A549 (cell line): ENCODE measurements around the gene TMEFF2. TPM values are rescaled to one million over a fixed set of nuclear protein-coding genes. Genes with fewer than 3 reads are reported as not detected.
A peak's percentile ranks its signal among the peaks of the same experiment; 100 is the strongest.

ENCODE experiments used
- ATAC-seq, 2 experiments: fragments of 200-7000 bp in 1 of 2; fragments of >200 bp in 1 of 2; cut with Nextera tagmentation in 1 of 2; cut with Tn5 transposase in 1 of 2; 3 replicates each; pipeline versions ENCODE4 v1.8.0 to v1.9.1; 2018 to 2020; ENCODE audit warnings: mild to moderate bottlenecking in 1 of 2, moderate library complexity in 1 of 2
- CTCF ChIA-PET: fragments of 300-600 bp; sonication (Branson Sonifier 250); formaldehyde crosslinking; extraction: SDS; loops from one replicate; lab custom pipeline; 2021; ENCODE audit warnings: antibody characterized with exemption, inconsistent platforms; lab: Yijun Ruan, JAX
- POLR2A ChIA-PET: fragments of 350-600 bp; formaldehyde crosslinking; extraction: SDS; loops from one replicate; lab custom pipeline; 2021; ENCODE audit warnings: antibody characterized with exemption, inconsistent platforms; lab: Yijun Ruan, JAX
- DNase-seq, 2 experiments: peaks; one replicate each; pipeline versions ENCODE4 v3.0.0 to v3.0.0-alpha.2; 2011 to 2016; ENCODE audit warnings: low read depth in 1 of 2, low spot score in 1 of 2
- FAIRE-seq: peaks from 2 replicates; lab custom pipeline; 2011; peaks lifted over from hg19 to GRCh38; lab: Jason Lieb, UNC
- H3K27ac ChIP-seq, 2 experiments: fragments of >200 bp; sonication (Bioruptor Twin); formaldehyde crosslinking; 3 replicates each; pipeline ENCODE4 v1.5.1; 2016 to 2017
- H3K4me1 ChIP-seq: fragments of >200 bp; sonication (Bioruptor Twin); formaldehyde crosslinking; 3 replicates; pipeline ENCODE4 v1.6.1; 2016
- H3K4me2 ChIP-seq: fragments of >200 bp; sonication (Bioruptor Twin); formaldehyde crosslinking; 3 replicates; pipeline ENCODE4 v1.6.1; 2016
- H3K4me3 ChIP-seq: fragments of >200 bp; sonication (Bioruptor Twin); formaldehyde crosslinking; 3 replicates; pipeline ENCODE4 v1.5.1; 2016
- H3K9me3 ChIP-seq: fragments of >200 bp; sonication (Bioruptor Twin); formaldehyde crosslinking; 3 replicates; pipeline ENCODE4 v1.6.1; 2016
- CEBPB ChIP-seq, 2 experiments: fragments of >200 bp in 1 of 2; sonication (Bioruptor Twin) in 1 of 2; formaldehyde crosslinking in 1 of 2; IDR thresholded peaks; 2 replicates each; pipeline ENCODE4 v1.6.1; 2012 to 2016
- CHD2 ChIP-seq: fragments of 150-350 bp; IDR thresholded peaks from 2 replicates; pipeline ENCODE4 v1.6.1; 2014; ENCODE audit warnings: low read length; ENCODE audit not compliant: partially characterized antibody
- E2F6 ChIP-seq: IDR thresholded peaks from 2 replicates; pipeline ENCODE4 v1.6.1; 2012; ENCODE audit warnings: low read depth, borderline replicate concordance
- ELK1 ChIP-seq: fragments of 150-350 bp; IDR thresholded peaks from 2 replicates; pipeline ENCODE4 v1.6.1; 2014; ENCODE audit warnings: low read depth, mild to moderate bottlenecking, low read length
- FOSL2 ChIP-seq, 2 experiments: fragments of 450-650 bp in 1 of 2; fragments of >200 bp in 1 of 2; sonication (Bioruptor Twin) in 1 of 2; formaldehyde crosslinking; IDR thresholded peaks; 2 replicates each; pipeline versions ENCODE4 v1.5.0 to v1.6.1; 2016 to 2020; ENCODE audit warnings: mild to moderate bottlenecking in 1 of 2, moderate library complexity in 1 of 2
- HDAC2 ChIP-seq: fragments of 200-600 bp; sonication (generic); IDR thresholded peaks from 2 replicates; pipeline ENCODE4 v1.6.1; 2016
- HEYL ChIP-seq: fragments of 250-450 bp; sonication (Bioruptor Pico); IDR thresholded peaks from 2 replicates; pipeline ENCODE4 v1.8.0; 2021; ENCODE audit warnings: mild to moderate bottlenecking, moderate library complexity
- JUN ChIP-seq, 2 experiments: fragments of >200 bp; sonication (Bioruptor Twin); formaldehyde crosslinking; IDR thresholded peaks; 2 replicates in 1 of 2; 3 replicates in 1 of 2; pipeline ENCODE4 v1.6.1; 2016 to 2017
- KDM5A ChIP-seq: fragments of 200-600 bp; sonication (generic); IDR thresholded peaks from 2 replicates; pipeline ENCODE4 v1.6.1; 2016; ENCODE audit warnings: antibody characterized with exemption, mild to moderate bottlenecking
- MAZ ChIP-seq: fragments of 150-350 bp; IDR thresholded peaks from 2 replicates; pipeline ENCODE4 v1.6.1; 2014; ENCODE audit warnings: antibody characterized with exemption, low read depth, low read length, borderline replicate concordance
- RAD21 ChIP-seq, 2 experiments: fragments of >200 bp in 1 of 2; sonication (Bioruptor Twin) in 1 of 2; formaldehyde crosslinking in 1 of 2; IDR thresholded peaks in 1 of 2; conservative IDR thresholded peaks in 1 of 2; 2 replicates in 1 of 2; 3 replicates in 1 of 2; pipeline ENCODE4 v1.6.1; 2012 to 2018; ENCODE audit warnings: inconsistent platforms in 1 of 2
- RCOR1 ChIP-seq: fragments of 150-350 bp; IDR thresholded peaks from 2 replicates; pipeline ENCODE4 v1.6.1; 2014; ENCODE audit warnings: antibody characterized with exemption, low read length, low read depth
- SMC3 ChIP-seq: fragments of >200 bp; sonication (Bioruptor Twin); formaldehyde crosslinking; IDR thresholded peaks from 3 replicates; pipeline ENCODE4 v1.6.1; 2018; ENCODE audit warnings: inconsistent platforms
- ZSCAN20 ChIP-seq: fragments of 250-450 bp; sonication (Bioruptor Pico); IDR thresholded peaks from 2 replicates; pipeline ENCODE4 v1.8.0; 2022; ENCODE audit warnings: mild to moderate bottlenecking, moderate library complexity
- WGBS: methylation state at CpG from one replicate; pipeline ENCODE4 v1.1.6; 2017; ENCODE audit errors: missing lambda C conversion rate; 5-methylcytosine and 5-hydroxymethylcytosine counted together
- polyA minus RNA-seq: library from RNA; depleted of rRNA, polyadenylated mRNA; stranded (reverse); fragments of >200 nt; gene quantifications from 2 replicates; pipeline ENCODE4 v1.2.3, GENCODE V29; 2011; rRNA and poly(A)+ RNA removed
- polyA plus RNA-seq, 4 experiments: library from polyadenylated mRNA; depleted of rRNA in 3 of 4; stranded (reverse); fragments of >200 nt; fragmentation: RNase III in 1 of 4; extraction: RNeasy Plus Mini Kit Qiagen cat#74134 plus additional on column Dnase treatment in 1 of 4; gene quantifications; 2 replicates in 3 of 4; 3 replicates in 1 of 4; pipeline ENCODE4 v1.2.3, GENCODE V29; 2011 to 2017
- TF ChIP-seq, protein P1 (sequence below): fragments of >200 bp; sonication (Bioruptor Twin); formaldehyde crosslinking; IDR thresholded peaks from 3 replicates; pipeline ENCODE4 v1.5.1; 2016
- TF ChIP-seq, protein P2 (sequence below): fragments of 450-650 bp; IDR thresholded peaks from 2 replicates; pipeline ENCODE4 v1.6.1; 2014; ENCODE audit warnings: antibody characterized with exemption
- TF ChIP-seq, protein P3 (sequence below): fragments of 200-600 bp; sonication (generic); IDR thresholded peaks from 2 replicates; pipeline ENCODE4 v1.6.1; 2016; ENCODE audit warnings: antibody characterized with exemption, mild to moderate bottlenecking, moderate library complexity
- TF ChIP-seq, protein P4 (sequence below): IDR thresholded peaks from 2 replicates; pipeline ENCODE4 v1.6.1; 2012
- TF ChIP-seq, protein P5 (sequence below): fragments of 250-450 bp; sonication (Bioruptor Pico); IDR thresholded peaks from 2 replicates; pipeline ENCODE4 v1.5.0; 2021; ENCODE audit warnings: mild to moderate bottlenecking, moderate library complexity, borderline replicate concordance
- TF ChIP-seq, protein P6 (sequence below): fragments of >200 bp; sonication (Bioruptor Twin); formaldehyde crosslinking; IDR thresholded peaks from 3 replicates; pipeline ENCODE4 v1.6.1; 2016

The TMEFF2 gene, protein sequence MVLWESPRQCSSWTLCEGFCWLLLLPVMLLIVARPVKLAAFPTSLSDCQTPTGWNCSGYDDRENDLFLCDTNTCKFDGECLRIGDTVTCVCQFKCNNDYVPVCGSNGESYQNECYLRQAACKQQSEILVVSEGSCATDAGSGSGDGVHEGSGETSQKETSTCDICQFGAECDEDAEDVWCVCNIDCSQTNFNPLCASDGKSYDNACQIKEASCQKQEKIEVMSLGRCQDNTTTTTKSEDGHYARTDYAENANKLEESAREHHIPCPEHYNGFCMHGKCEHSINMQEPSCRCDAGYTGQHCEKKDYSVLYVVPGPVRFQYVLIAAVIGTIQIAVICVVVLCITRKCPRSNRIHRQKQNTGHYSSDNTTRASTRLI
- 0.30 and 0.32 TPM in 2 replicates for polyA plus RNA-seq (2011; rRNA removed)
- 0.22 and 0.35 TPM in 2 replicates for polyA plus RNA-seq (2012; cell fraction: cytosol; rRNA removed)
- polyA plus RNA-seq (2012; cell fraction: nucleus; rRNA removed): 0.18 and 0.24 TPM in 2 replicates
- polyA plus RNA-seq (2017; fragmentation: RNase III; extraction: RNeasy Plus Mini Kit Qiagen cat#74134 plus additional on column Dnase treatment): 0.29 to 0.70 TPM (median 0.46 TPM) in 3 replicates
- polyA minus RNA-seq: 0.08 TPM in 1 of 2 replicates, not detected in the other

DNA sequence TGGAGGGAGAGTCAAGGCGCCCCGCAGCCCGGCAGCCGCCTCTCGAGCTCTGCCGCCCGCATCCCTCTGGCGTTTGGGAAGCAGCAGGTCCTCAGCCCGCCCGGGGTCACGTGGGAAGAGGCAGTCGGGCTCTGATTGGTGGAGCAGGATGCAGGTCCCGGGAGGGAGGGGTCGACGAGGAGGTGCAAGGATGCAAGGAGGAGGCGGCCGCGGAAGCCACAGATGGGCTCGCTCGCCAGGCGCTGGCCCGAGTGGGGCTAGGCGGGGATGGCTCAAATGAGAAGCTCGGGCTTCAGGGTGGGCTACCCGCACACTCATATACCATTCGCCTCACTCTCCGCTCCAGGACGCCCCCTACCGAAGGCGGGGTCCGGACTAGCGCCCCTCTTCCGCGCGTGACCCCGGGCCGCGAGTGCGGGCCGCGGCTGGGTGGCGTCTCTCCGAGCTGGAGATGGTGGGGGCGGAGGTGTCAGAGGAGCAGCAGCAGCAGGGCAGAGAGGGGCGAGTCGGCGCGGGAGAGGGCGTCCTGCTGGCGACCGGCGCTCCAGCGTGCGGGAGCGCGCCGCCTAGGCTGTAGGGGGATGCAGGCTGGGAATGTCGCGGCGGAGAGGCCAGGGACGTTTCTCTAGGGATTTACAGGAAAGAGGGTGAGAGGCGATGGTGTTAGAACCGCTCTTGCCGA lies at the start of gene TMEFF2:
Gene TMEFF2, minus strand, starts transcription at position 68 of the 682 bp plus-strand sequence. CDS start 409 bp downstream, outside the sequence.
- FAIRE-seq (no peak), DNase-seq (peak; percentile 81 to 95), ATAC-seq (peak; percentile 86 to 94)
- Histone ChIP-seq H3K4me2 (peak within 1 kb of the TSS; percentile 98), H3K27ac (peak within 1 kb of the TSS in 1 of 2 experiments; percentile 47; a peak in 3 of 6 replicates), H3K4me3 (peak within 1 kb of the TSS; percentile 52), H3K4me1 (peaks cover 8% of the 10 kb centered on the region; the same call in 1 of the 3 replicates), H3K9me3 (no peaks in the 10 kb centered on the region)
- 4% methylated on average over 39 of the region's 64 CpGs for WGBS
- ChIA-PET POLR2A (no interaction called here), CTCF (interaction anchor here (0.9 to 2.1 kb wide), 12 partner anchors 9 to 643 kb away, joined by 3 to 6 read pairs (median 3); no protein-coding TSS in a partner anchor)
- TF ChIP-seq RAD21 (conservative IDR thresholded peaks at IDR 0.05 in 1 of 2, IDR thresholded peaks at IDR 0.05 in 1 of 2) (peak in 1 of 2 experiments; percentile 27; a peak in 2 of 5 replicates), KDM5A (no peak), RCOR1 (no peak), SMC3 (peak; percentile 17; the same call in 1 of the 3 replicates), E2F6 (peak; percentile 35; the same call in 1 of the 2 replicates), MAZ (no peak)
- TF ChIP-seq, protein P1, sequence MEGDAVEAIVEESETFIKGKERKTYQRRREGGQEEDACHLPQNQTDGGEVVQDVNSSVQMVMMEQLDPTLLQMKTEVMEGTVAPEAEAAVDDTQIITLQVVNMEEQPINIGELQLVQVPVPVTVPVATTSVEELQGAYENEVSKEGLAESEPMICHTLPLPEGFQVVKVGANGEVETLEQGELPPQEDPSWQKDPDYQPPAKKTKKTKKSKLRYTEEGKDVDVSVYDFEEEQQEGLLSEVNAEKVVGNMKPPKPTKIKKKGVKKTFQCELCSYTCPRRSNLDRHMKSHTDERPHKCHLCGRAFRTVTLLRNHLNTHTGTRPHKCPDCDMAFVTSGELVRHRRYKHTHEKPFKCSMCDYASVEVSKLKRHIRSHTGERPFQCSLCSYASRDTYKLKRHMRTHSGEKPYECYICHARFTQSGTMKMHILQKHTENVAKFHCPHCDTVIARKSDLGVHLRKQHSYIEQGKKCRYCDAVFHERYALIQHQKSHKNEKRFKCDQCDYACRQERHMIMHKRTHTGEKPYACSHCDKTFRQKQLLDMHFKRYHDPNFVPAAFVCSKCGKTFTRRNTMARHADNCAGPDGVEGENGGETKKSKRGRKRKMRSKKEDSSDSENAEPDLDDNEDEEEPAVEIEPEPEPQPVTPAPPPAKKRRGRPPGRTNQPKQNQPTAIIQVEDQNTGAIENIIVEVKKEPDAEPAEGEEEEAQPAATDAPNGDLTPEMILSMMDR: peak; percentile 62
- TF ChIP-seq, protein P2, sequence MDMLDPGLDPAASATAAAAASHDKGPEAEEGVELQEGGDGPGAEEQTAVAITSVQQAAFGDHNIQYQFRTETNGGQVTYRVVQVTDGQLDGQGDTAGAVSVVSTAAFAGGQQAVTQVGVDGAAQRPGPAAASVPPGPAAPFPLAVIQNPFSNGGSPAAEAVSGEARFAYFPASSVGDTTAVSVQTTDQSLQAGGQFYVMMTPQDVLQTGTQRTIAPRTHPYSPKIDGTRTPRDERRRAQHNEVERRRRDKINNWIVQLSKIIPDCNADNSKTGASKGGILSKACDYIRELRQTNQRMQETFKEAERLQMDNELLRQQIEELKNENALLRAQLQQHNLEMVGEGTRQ: peak; percentile 85

DNA sequence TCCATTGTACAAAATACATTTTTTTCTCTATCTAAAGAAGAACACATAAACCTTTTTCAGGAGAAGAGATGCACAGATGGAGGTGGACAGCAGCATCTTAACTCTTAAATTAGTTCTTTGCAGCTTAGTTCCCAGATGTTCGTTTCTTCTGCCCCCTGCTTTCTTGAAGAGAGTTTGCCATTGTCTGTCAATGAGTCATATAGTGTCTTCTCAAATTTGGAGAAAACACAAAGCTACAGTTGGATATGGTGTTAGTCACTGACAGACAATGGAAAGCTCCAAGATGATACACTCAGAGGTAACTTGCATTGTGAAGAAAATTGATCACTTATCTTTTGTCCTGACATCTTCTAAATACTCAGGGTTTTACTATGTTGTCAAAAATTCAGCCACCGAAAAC lies 48.8 kb upstream of the TMEFF2 start:
- no peaks in the 10 kb centered on the region for H3K9me3 ChIP-seq
- ChIA-PET CTCF (interaction anchor here (0.7 kb wide), 1 partner anchor 34 kb away, joined by 3 read pairs; no protein-coding TSS in a partner anchor), POLR2A (no interaction called here)
- WGBS: 38% methylated on average over 2 of the region's 2 CpGs
- H3K4me1 ChIP-seq: no peaks in the 10 kb centered on the region
- DNase-seq (no peak), FAIRE-seq (no peak), ATAC-seq (no peak)
- no peak overlapping the region for H3K4me3 ChIP-seq
- no peak overlapping the region for H3K27ac ChIP-seq
- no peak overlapping the region for H3K4me2 ChIP-seq
- no peak for TF ChIP-seq CHD2
- TF ChIP-seq ZSCAN20 (CRISPR knock-in tag): no peak
- TF ChIP-seq CEBPB (IDR thresholded peaks at IDR 0.05): no peak
- no peak for TF ChIP-seq ELK1
- TF ChIP-seq, protein P3, sequence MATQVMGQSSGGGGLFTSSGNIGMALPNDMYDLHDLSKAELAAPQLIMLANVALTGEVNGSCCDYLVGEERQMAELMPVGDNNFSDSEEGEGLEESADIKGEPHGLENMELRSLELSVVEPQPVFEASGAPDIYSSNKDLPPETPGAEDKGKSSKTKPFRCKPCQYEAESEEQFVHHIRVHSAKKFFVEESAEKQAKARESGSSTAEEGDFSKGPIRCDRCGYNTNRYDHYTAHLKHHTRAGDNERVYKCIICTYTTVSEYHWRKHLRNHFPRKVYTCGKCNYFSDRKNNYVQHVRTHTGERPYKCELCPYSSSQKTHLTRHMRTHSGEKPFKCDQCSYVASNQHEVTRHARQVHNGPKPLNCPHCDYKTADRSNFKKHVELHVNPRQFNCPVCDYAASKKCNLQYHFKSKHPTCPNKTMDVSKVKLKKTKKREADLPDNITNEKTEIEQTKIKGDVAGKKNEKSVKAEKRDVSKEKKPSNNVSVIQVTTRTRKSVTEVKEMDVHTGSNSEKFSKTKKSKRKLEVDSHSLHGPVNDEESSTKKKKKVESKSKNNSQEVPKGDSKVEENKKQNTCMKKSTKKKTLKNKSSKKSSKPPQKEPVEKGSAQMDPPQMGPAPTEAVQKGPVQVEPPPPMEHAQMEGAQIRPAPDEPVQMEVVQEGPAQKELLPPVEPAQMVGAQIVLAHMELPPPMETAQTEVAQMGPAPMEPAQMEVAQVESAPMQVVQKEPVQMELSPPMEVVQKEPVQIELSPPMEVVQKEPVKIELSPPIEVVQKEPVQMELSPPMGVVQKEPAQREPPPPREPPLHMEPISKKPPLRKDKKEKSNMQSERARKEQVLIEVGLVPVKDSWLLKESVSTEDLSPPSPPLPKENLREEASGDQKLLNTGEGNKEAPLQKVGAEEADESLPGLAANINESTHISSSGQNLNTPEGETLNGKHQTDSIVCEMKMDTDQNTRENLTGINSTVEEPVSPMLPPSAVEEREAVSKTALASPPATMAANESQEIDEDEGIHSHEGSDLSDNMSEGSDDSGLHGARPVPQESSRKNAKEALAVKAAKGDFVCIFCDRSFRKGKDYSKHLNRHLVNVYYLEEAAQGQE: no peak
- TF ChIP-seq HEYL (CRISPR knock-in tag): no peak
- no peak for TF ChIP-seq HDAC2
- TF ChIP-seq, protein P4, sequence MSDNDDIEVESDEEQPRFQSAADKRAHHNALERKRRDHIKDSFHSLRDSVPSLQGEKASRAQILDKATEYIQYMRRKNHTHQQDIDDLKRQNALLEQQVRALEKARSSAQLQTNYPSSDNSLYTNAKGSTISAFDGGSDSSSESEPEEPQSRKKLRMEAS: no peak
- TF ChIP-seq, protein P5, sequence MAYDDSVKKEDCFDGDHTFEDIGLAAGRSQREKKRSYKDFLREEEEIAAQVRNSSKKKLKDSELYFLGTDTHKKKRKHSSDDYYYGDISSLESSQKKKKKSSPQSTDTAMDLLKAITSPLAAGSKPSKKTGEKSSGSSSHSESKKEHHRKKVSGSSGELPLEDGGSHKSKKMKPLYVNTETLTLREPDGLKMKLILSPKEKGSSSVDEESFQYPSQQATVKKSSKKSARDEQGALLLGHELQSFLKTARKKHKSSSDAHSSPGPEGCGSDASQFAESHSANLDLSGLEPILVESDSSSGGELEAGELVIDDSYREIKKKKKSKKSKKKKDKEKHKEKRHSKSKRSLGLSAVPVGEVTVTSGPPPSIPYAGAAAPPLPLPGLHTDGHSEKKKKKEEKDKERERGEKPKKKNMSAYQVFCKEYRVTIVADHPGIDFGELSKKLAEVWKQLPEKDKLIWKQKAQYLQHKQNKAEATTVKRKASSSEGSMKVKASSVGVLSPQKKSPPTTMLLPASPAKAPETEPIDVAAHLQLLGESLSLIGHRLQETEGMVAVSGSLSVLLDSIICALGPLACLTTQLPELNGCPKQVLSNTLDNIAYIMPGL (CRISPR knock-in tag): no peak
- no peak for TF ChIP-seq FOSL2 (IDR thresholded peaks at IDR 0.05)
- TF ChIP-seq FOSL2 (CRISPR knock-in tag; IDR thresholded peaks at IDR 0.05): no peak
- no peak for TF ChIP-seq JUN (IDR thresholded peaks at IDR 0.05)
- TF ChIP-seq, protein P6, sequence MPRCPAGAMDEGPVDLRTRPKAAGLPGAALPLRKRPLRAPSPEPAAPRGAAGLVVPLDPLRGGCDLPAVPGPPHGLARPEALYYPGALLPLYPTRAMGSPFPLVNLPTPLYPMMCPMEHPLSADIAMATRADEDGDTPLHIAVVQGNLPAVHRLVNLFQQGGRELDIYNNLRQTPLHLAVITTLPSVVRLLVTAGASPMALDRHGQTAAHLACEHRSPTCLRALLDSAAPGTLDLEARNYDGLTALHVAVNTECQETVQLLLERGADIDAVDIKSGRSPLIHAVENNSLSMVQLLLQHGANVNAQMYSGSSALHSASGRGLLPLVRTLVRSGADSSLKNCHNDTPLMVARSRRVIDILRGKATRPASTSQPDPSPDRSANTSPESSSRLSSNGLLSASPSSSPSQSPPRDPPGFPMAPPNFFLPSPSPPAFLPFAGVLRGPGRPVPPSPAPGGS: no peak
